Fibroblast of skin of back (primary cell): ENCODE data around the gene ANKS1A.
"Not testable (repeated sequence)": the region's sequence is repeated elsewhere in the genome, so short reads cannot be mapped to it uniquely, and the experiment has no call there.

Source experiments
- DNase-seq: peaks from one replicate; pipeline ENCODE4 v3.0.0-alpha.2; 2013

ANKS1A gene

DNA sequence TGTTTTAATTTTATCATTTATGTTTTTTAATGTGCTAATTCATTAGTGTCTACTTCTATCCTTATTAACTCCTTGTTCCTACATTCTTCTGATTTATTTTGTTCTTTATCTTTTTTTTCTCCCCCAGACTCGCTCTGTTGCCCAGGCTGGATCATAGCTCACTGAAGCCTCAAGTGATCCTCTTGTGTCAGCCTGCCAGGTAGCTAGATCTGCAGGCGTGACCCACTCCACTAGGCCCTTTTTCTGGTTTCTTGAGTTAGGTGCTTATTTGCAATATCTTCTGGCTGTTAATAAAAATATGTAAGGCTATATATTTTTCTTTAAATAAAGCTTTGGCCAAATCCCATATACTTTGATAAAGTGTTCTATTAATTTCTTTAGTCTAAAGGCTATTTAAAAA is 4.1 kb upstream of the ANKS1A start:
- no peak for DNase-seq

DNA sequence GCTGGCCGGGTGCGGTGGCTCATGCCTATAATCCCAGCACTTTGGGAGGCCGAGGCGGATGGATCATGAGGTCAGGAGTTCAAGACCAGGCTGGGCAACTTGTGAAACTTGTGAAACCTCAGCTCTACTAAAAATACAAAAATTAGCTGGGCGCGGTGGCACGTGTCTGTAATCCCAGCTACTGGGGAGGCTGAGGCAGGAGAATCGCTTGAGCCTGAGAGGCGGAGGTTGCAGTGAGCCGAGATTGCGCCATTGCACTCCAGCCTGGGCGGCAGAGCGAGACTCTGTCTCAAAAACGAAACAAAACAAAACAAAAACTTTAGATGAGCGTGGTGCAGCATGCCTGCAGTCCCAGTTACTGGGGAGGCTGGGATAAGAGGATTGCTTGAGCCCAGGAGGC is 3.2 kb upstream of the ANKS1A start:
- DNase-seq: not testable (repeated sequence)

DNA sequence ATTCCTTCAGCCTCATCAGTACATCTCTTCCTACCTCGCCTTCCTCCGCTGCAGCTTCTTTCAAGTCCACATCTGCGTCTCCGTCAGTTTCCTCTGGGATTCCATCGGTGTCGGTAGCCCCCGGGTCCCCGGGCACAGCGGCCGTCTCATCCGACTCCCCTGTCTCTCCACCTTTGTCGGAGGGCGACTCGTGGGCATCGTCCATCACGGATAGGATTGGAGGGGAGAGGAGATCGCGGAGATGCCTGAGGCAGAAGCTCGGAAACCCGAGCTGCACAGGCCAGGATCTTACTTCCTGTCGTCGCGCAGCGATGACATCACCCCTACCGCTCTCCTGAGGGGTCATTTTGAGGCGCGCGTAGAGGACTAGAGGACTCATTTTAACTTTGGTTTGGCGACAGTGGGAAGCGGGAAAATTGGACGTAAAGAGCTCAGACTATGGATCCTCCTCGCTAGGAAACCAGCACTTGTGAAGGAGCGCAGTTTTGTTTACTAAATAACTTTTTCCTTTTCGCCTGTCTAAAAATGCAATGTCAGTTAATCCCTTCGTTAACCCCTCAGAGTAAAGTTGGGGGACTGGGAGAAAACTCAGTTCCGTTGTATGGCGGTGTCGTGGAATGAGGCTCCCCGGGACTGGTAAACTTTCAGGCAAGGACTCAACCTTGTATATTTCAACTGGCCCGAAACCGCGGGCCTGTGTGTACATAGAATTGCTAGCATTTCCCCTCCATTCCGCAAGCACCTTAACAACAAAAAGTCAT is 1.1 kb upstream of the ANKS1A start, which contains the start of gene TAF11:
Gene TAF11, minus strand, starts transcription at position 290 of the 761 bp plus-strand sequence. Its CDS starts 85 bp downstream, at position 205.
- DNase-seq: peak; percentile 96

DNA sequence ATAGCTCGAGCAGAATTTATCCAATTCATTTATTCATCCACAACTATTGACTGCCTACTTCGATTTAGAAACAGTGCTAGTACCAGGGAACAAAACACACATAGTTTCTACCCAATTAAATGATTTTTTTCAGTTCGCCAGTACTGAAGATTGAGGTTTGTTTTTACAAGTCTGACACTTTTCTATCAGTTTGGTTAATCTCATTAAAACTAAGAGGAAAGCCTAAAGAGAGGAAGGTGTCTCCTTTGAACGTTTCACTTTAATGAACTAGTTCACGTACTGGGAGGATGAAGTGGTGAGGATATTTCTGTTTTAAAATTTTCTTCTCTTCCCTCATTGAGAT is 570 bp upstream of the ANKS1A start:
- no peak for DNase-seq

DNA sequence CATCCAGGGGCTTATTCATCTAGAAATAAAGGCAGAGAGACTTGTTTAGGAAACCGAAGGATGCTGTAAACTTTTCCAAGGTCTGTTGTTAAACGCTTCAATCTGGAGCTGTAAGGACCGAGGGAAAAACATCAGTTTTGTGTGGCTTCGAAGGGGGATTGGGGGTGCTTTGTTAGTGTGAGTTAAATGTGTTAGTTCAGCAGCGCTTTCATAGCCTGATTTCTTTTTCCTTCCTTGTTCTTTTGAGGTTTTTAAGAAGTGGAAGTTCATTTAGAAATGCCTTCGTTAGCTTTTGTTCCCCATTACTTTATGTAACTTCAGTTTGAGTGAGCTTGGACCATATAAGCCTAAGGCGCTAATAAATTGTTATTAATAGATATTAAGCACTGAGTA is 1.5 kb downstream of the ANKS1A start:
- no peak for DNase-seq

DNA sequence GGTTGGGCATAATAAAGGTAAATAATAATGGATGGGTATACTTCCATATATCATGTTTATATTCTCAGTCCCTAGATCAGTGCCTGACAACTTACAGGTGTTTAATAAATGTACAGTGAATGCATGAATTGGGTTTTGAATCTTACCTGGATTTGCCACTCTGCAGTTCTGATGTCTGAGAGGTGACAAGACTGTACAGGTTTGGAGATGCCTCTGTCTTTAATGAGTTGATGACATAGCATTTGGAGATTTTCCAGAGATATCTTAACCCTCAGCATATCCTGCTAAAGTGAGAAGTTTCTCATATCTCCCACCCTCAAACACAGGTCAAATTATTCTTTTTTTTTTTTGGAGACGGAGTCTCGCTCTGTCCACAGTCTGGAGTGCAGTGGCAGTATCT is 2.2 kb downstream of the ANKS1A start:
- no peak for DNase-seq

DNA sequence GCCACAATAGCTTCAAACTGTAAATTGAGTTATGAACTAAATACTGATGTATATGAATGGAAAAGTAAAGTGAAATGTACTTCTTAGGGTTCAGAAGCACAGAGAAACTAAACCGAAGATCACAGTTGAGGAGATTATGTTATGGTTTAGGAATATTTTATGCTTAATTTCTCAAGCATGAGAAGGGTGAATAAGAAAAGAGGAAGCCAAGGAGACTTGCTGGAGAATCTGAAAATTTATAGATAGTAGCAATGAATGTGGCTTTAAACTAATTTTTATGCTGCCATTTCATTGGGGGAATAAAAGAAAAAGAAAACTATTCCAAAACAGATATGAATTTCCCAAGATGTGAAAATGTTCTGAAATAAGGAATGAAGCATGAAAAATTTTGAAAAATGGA is 5.6 kb downstream of the ANKS1A start:
- DNase-seq: no peak

DNA sequence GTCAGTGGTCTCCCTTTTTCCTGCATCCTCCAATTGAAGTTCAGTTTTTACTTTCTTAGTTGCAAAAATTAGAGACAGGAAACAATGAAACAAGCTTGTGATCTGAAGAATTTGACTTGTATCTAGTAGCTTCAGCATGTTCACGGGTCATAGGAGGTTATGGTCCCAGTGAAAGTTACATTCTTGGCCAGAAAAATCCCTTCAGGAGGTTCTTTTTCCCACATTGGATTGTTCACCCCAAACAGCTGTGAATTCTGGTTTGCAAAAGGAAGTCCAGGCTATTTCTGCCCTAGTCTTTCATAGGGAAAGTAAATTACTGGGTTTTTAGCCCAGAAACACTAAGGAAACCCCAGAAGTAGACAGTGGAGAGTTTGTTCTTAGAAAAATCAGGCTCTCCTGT is 8.1 kb downstream of the ANKS1A start:
- DNase-seq: no peak

DNA sequence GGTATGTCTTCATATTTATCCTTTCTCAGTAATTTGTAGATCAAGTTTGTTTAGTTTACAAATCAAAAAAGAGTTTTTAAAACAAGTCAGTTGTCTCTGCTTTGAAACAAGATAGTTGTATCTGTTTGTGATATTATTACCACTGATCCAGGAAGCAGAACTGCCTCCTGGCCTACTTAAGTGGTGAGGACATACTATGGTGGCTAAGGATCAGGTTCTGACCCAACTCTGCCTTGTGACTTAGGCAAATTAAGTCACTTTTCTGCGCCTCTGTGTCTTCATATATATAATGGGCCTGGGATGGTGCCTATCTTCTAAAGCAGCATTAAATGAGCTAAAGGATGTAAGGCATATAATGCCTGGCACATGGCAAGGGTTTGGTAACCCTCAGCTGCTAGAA is 8.7 kb downstream of the ANKS1A start:
- DNase-seq: no peak

DNA sequence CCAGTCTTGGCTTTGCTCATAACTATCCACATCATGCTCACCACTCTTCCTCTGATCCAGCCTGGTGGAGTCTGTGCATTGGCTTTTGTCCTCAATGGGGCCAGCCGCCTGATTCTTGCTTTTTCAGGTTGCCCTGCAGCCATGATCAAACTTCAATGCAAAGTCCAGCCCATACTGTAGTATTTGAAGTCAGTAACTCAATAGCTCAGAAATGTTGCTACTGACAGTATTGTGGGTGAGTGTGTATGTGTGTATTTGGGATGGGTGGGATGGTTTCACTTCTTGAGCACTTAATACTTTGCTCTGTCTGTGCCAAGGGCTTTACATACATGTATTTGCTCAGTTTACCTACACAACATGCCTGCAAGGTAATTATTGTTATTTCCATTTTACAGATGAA is 10.7 kb downstream of the ANKS1A start:
- DNase-seq: not testable (repeated sequence)

DNA sequence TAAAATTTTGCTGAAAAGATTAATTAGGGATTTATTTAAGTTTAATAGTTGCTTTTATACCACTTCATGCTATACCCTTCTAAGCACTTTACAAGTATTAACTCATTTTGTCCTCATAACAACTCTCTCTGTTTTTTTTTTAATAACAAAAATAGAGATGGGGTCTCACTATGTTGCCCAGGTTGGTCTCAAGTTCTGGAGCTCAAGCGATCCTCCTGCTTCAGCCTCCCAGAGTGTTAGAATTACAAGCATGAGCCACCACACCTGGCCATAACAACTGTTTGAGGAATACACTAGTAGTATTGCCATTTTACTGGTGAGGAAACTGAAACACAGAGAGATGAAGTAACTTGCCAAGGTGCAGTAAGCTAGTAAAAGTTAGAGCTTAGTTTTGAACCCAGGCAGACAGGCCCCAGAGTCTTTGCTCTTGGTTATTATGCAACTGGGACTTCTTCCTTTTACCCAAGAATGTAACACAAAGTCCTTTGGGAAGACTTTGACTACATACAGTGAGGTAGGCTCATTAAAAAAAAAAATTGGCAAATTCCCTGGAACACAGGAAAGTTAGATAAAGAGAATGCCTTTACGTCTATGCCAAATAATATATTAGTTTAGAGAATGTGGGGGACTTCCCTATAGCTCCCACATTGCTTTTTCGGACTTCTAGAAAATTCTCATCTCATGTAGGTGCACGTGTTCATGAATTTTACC is 11.4 kb downstream of the ANKS1A start:
- DNase-seq: no peak

DNA sequence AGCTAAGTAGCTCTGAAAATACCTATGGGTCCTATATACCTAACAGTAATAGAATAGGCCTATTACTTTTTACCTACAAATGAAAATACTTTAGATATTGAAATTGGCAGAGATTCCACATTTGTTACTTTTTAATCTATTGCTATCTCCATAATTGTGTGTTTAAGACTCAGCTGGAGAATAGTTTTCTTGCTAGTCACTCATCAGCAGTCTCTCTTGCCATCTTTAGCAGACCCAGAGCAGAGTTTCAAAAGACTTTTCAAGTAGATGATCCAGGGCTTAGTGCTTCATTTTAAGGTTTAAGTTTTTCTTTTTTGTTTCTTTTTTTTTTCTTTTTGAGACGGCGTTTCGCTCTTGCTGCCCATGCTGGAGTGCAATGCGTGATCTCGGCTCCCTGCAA is 12.9 kb downstream of the ANKS1A start:
- DNase-seq: peak; percentile 52

DNA sequence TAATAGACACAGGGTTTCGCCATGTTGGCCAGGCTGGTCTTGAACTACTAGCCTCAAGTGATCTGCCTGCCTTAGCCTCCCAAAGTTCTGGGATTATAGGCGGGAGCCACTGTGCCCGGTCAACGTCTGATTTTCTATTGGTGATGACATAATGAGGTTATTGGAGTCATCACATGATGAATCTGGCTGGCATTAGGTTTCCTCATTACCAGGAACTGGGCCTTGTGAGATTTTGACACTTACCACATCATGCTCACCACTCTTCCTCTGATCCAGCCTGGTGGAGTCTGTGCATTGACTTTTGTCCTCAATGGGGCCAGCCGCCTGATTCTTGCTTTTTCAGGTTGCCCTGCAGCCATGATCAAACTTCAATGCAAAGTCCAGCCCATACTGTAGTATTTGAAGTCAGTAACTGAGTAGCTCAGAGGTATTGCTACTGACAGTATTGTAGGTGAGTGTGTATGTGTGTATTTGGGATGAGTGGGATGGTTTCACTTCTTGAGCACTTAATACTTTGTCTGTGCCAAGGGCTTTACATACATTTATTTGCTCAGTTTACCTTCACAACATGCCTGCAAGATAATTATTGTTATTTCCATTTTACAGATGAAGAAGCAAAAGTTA is 16.0 kb downstream of the ANKS1A start:
- DNase-seq: no peak

DNA sequence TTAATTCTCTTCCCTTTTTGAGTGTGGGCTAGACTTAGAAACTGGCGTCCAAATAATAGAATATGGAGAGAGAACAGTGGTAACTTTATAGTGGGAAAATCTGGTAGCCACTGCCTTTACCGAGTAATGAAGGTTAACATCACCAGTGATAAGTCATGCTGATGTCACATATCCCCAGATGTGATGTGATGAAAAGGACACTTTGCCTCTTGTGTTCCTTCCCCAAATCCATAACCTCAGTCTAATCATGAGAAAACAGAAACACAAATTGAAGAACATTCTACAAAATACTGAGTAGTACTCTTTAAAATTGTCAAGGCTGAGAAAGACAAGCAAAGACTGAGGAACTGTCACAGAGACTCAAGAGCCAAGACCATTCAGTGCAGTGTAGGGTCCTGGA is 17.8 kb downstream of the ANKS1A start:
- DNase-seq: no peak

DNA sequence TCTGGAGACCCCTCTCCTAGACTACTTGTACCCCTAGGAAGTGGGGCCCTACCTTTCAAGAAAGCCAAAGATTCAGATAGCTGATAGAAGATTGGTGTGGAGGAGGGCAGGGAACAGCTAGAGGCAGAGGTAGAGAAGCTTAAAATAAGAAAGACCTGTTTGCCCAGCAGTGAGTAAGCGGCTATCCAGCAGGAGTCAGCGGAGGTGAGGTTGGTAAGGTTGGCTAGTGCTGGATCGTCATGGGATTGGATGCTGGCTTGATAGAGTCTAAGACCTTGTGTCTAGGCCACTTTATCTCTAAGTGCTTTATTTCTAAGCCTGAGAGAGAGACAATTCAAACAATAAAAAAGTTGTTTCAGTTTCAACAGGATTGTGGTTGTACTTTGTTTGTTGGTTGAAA is 19.1 kb downstream of the ANKS1A start:
- DNase-seq: no peak

DNA sequence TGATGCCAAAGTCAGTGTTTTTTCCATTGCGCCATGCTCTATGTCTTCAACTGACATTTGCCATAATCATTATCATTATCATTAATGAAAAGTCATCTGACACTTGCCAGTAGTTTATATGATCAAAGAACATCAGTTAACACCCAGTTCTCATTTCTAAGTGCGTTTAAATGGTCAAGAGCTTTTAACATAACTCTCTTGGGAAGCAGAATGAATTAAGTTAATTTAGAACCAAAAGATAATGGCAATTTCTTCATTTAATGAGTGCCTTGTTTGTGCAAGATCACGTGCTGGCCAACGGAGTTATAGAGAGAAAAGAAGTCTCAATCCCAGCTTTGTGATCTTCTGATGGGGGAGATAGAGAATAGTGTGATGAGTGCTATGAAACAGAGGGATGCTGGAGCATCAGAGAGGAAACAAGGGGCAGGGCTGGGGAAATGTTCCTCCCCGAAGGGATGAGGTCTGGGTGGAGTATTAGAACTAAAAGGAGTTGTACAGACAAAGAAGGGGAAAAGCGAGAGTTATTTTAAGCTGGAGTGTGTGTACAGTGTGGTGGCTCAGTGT is 20.3 kb downstream of the ANKS1A start:
- no peak for DNase-seq

DNA sequence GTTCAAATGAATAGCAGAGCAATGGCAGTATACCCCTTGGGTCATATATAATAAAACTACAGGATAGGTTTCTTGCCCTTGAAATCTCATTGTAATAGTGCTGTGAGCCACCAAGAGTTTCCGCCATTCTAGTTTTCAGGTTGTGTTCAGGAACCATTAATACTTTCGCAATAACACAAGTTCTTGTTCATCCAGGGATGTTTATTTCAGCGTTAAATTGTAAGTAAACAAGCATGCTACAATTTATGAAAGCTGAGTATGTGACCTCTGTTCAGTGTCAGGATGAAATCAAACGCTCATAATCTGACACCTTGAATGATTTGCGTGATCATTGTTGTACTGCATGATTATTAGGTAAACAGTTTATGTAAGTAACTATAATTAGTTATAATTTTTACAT is 22.8 kb downstream of the ANKS1A start:
- no peak for DNase-seq

DNA sequence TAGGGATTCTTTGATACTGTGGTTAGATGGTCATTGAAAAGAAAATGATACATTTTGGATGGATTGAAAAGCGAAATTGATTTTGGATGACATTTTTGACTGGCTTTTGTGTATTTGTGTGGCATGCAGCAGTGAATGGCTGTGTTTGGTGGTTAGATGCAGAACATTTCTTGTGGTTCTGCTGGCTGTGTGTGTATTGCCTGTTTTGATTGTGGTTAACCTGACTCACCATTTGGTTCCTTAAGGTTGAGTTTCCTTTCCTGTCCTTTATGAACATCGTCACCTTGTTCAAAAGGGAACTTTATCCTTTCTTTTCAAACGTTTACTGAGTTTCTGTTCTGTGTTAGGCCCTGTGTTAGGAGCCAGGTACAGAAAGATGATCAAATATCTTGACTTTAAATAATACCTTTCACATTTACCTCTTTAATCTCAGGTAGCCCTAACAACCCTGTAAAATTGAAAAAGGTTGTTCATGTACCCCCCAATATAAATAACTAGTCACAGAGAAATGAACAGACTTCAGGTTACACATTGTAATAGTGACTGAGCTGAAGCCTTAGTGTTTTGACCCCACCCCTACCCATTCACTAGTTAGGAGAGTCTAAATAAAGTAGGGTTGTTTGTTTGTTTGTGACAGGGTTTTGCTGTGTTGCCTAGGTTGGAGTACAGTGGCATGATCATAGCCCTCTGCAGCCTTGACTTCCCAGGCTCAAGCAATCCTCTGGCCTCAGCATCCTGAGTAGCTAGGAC is 23.8 kb downstream of the ANKS1A start:
- peak; percentile 62 for DNase-seq

DNA sequence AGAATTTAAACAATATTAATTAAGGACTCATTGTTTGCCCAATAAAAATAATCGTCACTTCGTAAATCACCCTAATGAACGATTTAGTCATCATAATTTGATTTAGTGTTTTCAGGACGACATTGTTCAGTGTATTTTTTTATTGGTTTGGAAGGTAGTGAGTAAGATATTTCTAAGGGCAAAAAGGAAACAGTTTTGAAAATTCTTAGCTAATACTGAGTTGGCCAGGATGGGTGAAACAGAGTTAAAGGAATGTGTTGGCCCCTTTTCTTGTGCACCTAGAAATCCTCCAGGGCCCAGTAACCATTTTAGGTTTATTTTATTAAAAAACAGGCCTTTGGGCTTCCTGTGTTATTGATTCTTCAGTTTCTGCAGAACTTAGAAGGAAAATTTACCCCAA is 25.3 kb downstream of the ANKS1A start:
- DNase-seq: no peak

DNA sequence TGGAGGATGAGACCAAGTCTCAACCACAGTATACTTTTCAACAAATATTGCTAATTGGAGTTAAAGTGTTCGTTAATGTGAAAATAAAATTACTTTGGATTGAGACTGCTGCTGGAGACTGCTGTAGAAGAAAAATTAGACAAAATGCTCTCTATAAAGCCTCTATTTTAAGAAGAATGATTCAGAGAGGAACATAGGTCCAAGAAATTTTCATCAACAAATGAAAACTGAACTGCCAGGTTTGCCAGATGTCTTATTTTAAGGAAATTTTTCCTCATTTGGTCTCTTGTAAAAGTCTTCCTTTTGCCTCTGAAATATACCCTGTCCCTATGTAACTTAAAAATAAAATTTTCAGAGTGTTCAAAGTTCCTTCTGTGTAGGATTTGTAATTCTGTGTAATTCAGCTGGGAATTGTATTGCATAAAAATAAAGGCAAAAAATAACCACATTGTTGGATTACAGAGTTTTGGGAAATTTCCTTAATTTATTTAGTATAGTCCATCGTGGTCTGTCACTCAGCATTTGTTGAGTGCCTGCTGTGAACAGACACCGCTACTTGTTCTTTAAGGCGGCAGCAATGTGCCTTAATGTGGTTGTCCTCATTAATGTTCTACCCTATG is 27.4 kb downstream of the ANKS1A start:
- no peak for DNase-seq

DNA sequence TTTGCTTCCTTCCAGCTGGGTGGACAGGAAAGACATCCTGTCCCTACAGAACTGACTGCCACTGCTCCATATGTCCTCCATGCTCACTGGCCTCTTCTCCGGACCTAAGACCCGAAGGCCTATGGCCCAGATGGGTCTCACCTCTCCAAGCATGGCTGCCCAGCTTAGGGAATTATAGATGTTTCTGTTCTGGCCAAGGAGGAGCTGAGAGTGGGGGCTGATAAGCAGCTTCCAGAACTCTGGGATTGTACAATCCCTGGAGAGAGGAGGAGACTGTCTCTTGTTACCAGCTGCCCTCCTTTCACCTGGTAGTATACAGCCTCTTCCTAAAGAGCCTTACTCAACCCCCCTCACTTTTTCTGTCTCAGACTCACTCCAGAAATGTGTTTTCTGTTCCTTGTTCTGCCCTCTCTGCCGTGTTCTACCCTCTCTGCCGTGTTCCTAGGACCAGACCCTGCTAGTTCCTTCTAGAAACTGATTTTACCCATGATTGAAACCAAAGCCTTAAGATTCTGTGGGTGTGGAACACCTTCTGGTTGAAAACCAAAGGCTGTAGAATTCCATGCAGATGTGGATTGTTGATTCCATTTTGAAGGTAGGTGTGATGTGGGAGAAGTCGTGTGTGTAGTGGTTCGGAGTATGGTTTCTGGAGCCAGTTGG is 28.7 kb downstream of the ANKS1A start:
- DNase-seq: no peak

DNA sequence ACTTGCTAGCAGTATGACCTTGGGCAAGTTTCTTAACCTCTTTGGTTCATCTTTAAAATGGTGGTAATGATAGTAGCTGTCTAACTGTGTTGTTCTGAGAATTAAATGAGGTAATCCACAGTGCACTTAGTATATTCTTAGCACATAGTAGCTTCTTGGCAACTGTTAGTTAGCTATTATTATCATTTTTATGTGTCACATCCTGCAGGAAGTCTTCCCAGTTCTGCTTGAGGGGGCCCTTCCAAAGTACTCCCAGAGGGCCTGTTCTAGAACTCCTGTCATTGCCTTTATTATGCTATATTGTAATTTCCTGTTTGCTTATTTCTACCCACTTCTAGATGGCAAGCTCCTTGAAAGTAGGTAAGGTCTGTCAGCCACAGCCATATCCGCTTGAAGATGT is 30.6 kb downstream of the ANKS1A start:
- DNase-seq: peak; percentile 76
